ENCODE measurements around the gene TEKT5.

Gene TEKT5

DNA sequence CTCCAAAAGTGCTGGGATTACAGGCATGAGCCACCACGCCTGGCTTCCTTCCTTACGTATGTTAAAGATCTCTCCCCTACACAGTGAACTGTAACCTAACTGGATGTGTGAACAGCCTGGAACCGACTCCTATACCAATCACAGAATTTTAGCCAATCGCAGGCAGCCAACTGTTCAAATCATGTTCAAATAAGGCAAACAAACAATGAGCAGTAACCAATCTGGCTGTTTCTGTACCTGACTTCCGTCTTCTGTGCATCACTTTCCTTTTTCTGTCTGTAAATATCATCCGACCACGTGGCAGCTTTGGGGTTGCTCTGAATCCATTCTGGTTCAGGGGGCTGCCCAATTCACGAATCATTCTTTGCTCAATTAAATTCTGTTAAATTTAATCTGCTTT is 27.5 kb downstream of the TEKT5 start:
- H3K4me3 ChIP-seq (ENCODE audit: low read depth, low read length), result no peak overlapping the region
- DNase-seq (ENCODE audit: low read depth), result no peak
- no peak for TF ChIP-seq CTCF (IDR thresholded peaks at IDR 0.05; ENCODE audit: control insufficient read depth, extremely low read depth, insufficient read depth)

GRCh38 chr16:10666291-10666690 is 28.4 kb downstream of the TEKT5 start:
- DNase-seq (ENCODE audit: low read depth), result no peak
- no peak for TF ChIP-seq CTCF (IDR thresholded peaks at IDR 0.05; ENCODE audit: control insufficient read depth, extremely low read depth, insufficient read depth)

GRCh38 chr16:10665166-10665565 is 29.6 kb downstream of the TEKT5 start:
- DNase-seq (ENCODE audit: low read depth), result no peak
- H3K4me3 ChIP-seq (ENCODE audit: low read depth, low read length), result no peak overlapping the region
- no peak for TF ChIP-seq CTCF (IDR thresholded peaks at IDR 0.05; ENCODE audit: control insufficient read depth, extremely low read depth, insufficient read depth)

More at GRCh38 chr16:10666291-10666690, 28.4 kb downstream of the TEKT5 start:
- no peak overlapping the region for H3K4me3 ChIP-seq (ENCODE audit: low read depth, low read length)

DNA sequence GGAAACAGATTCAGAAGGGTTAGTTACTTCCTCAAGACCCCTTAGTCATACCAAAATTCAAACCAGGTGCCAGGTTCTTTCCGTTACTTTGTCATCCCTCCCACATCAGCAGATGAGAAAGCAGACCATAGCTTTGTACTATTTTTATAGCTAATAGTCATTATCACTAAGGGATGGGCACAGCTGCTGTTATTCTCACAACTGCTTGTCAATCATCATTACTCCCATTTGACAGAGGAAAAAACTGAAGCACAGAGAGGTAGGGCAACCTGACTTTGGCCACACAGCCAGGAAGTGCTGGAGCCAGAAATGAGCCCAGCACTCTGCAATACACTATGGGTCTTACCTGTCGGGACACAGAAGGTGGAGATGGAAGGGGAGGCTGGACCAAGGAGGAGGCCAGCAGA is 30.0 kb downstream of the TEKT5 start:
- DNase-seq (ENCODE audit: low read depth), result no peak
- no peak for TF ChIP-seq CTCF (IDR thresholded peaks at IDR 0.05; ENCODE audit: control insufficient read depth, extremely low read depth, insufficient read depth)
- H3K4me3 ChIP-seq (ENCODE audit: low read depth, low read length), result no peak overlapping the region

DNA sequence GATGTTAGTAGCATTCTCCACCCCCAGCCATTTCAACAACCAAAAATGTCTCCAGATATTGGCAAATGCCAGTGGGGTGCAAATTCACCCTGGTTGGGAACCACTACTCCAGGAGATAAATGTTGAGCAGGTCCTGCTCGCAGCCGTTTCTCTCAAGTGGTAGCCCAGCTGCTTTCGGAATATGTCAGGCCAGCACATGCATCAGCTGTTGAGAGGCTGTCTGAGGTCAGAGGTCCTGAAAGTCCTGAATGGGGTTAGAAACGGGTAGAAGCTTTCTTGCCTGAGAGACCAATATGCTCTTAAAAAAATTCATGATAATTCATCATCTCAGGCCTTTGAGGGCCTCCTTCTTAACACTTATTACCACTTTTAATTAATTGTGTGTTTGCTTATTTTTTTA is 31.0 kb downstream of the TEKT5 start:
- DNase-seq (ENCODE audit: low read depth), result no peak
- no peak overlapping the region for H3K4me3 ChIP-seq (ENCODE audit: low read depth, low read length)
- no peak for TF ChIP-seq CTCF (IDR thresholded peaks at IDR 0.05; ENCODE audit: control insufficient read depth, extremely low read depth, insufficient read depth)

DNA sequence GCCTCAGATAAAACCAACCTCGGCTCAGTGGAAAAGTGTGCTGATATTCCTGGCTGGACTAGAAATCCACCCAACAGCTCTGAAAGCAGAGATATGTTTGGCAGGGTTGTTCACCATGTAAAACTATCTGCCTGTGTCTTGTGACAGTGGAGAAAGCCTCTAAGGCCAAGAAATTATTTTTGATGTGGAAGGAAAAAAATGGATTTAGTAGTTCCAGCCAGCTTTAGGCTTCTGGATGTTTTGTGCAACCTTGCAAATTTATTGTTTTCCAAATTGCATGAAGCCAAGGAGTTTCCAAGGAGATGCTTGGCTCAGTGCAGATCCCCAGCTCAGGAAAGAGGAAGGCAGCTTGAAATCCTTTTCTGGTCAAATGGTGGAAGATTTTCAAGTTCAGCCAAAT is 31.6 kb downstream of the TEKT5 start:
- H3K4me3 ChIP-seq (ENCODE audit: low read depth, low read length), result no peak overlapping the region
- no peak for DNase-seq (ENCODE audit: low read depth)
- no peak for TF ChIP-seq CTCF (IDR thresholded peaks at IDR 0.05; ENCODE audit: control insufficient read depth, extremely low read depth, insufficient read depth)

GRCh38 chr16:10662212-10662611 is 32.5 kb downstream of the TEKT5 start:
- no peak overlapping the region for H3K4me3 ChIP-seq (ENCODE audit: low read depth, low read length)
- DNase-seq (ENCODE audit: low read depth), result no peak
- TF ChIP-seq CTCF (IDR thresholded peaks at IDR 0.05; ENCODE audit: control insufficient read depth, extremely low read depth, insufficient read depth), result no peak
